SK-N-SH treated with all-trans-retinoic acid at 6 μM for 48 hours (cell line): Measurements from ENCODE around the gene PTPRC.

ENCODE experiments used
- ATAC-seq: fragments of 200-7000 bp; cut with Tn5 transposase; 3 replicates; pipeline ENCODE4 v1.9.1; 2020; ENCODE audit warnings: mild to moderate bottlenecking, moderate library complexity
- ARNTL ChIP-seq: fragments of 450-650 bp; formaldehyde crosslinking; IDR thresholded peaks from 2 replicates; pipeline ENCODE4 v1.5.0; 2020; ENCODE audit warnings: low read depth, mild to moderate bottlenecking, moderate library complexity, borderline replicate concordance
- CSDC2 ChIP-seq: fragments of 250-450 bp; sonication (Bioruptor Pico); IDR thresholded peaks from 2 replicates; pipeline ENCODE4 v1.5.0; 2020; ENCODE audit warnings: mild to moderate bottlenecking, moderate library complexity
- CSRNP3 ChIP-seq: fragments of 250-450 bp; sonication (Bioruptor Pico); IDR thresholded peaks from 2 replicates; pipeline ENCODE4 v1.5.1; 2021; ENCODE audit warnings: mild to moderate bottlenecking, moderate library complexity
- ESRRG ChIP-seq: fragments of 250-450 bp; sonication (Bioruptor Pico); IDR thresholded peaks from 2 replicates; pipeline ENCODE4 v1.6.1; 2021; ENCODE audit warnings: mild to moderate bottlenecking
- GLIS3 ChIP-seq: fragments of 250-450 bp; sonication (Bioruptor Pico); IDR thresholded peaks from 2 replicates; pipeline ENCODE4 v1.5.0; 2020; ENCODE audit warnings: mild to moderate bottlenecking, moderate library complexity
- ISL1 ChIP-seq: fragments of 250-450 bp; sonication (Bioruptor Pico); IDR thresholded peaks from 2 replicates; pipeline ENCODE4 v2.1.2; 2022; ENCODE audit warnings: mild to moderate bottlenecking, moderate library complexity
- OSR1 ChIP-seq: fragments of 250-450 bp; sonication (Bioruptor Pico); IDR thresholded peaks from 2 replicates; pipeline ENCODE4 v1.8.0; 2022; ENCODE audit warnings: moderate library complexity, mild to moderate bottlenecking, inconsistent platforms
- PPARA ChIP-seq: fragments of 250-450 bp; sonication (Bioruptor Pico); IDR thresholded peaks from 2 replicates; pipeline ENCODE4 v1.5.0; 2020; ENCODE audit warnings: mild to moderate bottlenecking, borderline replicate concordance
- RARB ChIP-seq: fragments of 250-450 bp; sonication (Bioruptor Pico); IDR thresholded peaks from 2 replicates; pipeline ENCODE4 v1.8.0; 2021; ENCODE audit warnings: mild to moderate bottlenecking, moderate library complexity
- SNAI2 ChIP-seq: fragments of 250-450 bp; sonication (Bioruptor Pico); IDR thresholded peaks from 2 replicates; pipeline ENCODE4 v1.5.0; 2020; ENCODE audit warnings: mild to moderate bottlenecking, moderate library complexity
- TCF4 ChIP-seq: fragments of 250-450 bp; sonication (Bioruptor Pico); IDR thresholded peaks from 2 replicates; pipeline ENCODE4 v1.8.0; 2021; ENCODE audit warnings: mild to moderate bottlenecking, moderate library complexity, borderline replicate concordance
- TOX ChIP-seq: fragments of 250-450 bp; sonication (Bioruptor Pico); IDR thresholded peaks from 2 replicates; pipeline ENCODE4 v1.8.0; 2021; ENCODE audit warnings: mild to moderate bottlenecking, moderate library complexity, borderline replicate concordance
- TSHZ2 ChIP-seq: fragments of 250-450 bp; sonication (Bioruptor Pico); IDR thresholded peaks from 2 replicates; pipeline ENCODE4 v1.5.0; 2020; ENCODE audit warnings: mild to moderate bottlenecking, moderate library complexity
- ZC3H10 ChIP-seq: fragments of 250-450 bp; sonication (Bioruptor Pico); IDR thresholded peaks from 2 replicates; pipeline ENCODE4 v1.5.1; 2021; ENCODE audit warnings: mild to moderate bottlenecking, moderate library complexity
- ZFP30 ChIP-seq: fragments of 450-650 bp; formaldehyde crosslinking; IDR thresholded peaks from 2 replicates; pipeline ENCODE4 v1.5.0; 2022; ENCODE audit warnings: mild to moderate bottlenecking, moderate library complexity
- ZNF565 ChIP-seq: fragments of 450-650 bp; formaldehyde crosslinking; conservative IDR thresholded peaks from 2 replicates; pipeline ENCODE4 v1.5.0; 2020; ENCODE audit warnings: low read depth, mild to moderate bottlenecking, moderate library complexity
- ZNF70 ChIP-seq: fragments of 450-650 bp; formaldehyde crosslinking; IDR thresholded peaks from 2 replicates; pipeline ENCODE4 v1.5.0; 2020; ENCODE audit warnings: mild to moderate bottlenecking, moderate library complexity
- ZNF8 ChIP-seq: fragments of 450-650 bp; formaldehyde crosslinking; IDR thresholded peaks from 2 replicates; pipeline ENCODE4 v1.5.0; 2020; ENCODE audit warnings: mild to moderate bottlenecking, moderate library complexity
- TF ChIP-seq, protein P1 (sequence below): fragments of 250-450 bp; sonication (Bioruptor Pico); IDR thresholded peaks from 2 replicates; pipeline ENCODE4 v1.8.0; 2021; ENCODE audit warnings: low read depth, mild to moderate bottlenecking, moderate library complexity, borderline replicate concordance
- TF ChIP-seq, protein P2 (sequence below): fragments of 250-450 bp; sonication (Bioruptor Pico); IDR thresholded peaks from 2 replicates; pipeline ENCODE4 v1.8.0; 2020; ENCODE audit warnings: mild to moderate bottlenecking, moderate library complexity, borderline replicate concordance
- TF ChIP-seq, protein P3 (sequence below): fragments of 250-450 bp; sonication (Bioruptor Pico); IDR thresholded peaks from 2 replicates; pipeline ENCODE4 v1.5.1; 2020; ENCODE audit warnings: low read depth, mild to moderate bottlenecking, moderate library complexity

The PTPRC gene

GRCh38 chr1:198667186-198667585 lies 28.3 kb downstream of the PTPRC start:
- no peak for TF ChIP-seq ZNF8 (CRISPR knock-in tag)
- 0 out of 2 replicates have a peak, but pooled peaks have one; percentile 12 for TF ChIP-seq TOX (CRISPR knock-in tag)
- no peak for TF ChIP-seq ZFP30 (CRISPR knock-in tag)
- TF ChIP-seq ZC3H10 (CRISPR knock-in tag), result 0 out of 2 replicates have a peak, but pooled peaks have one; percentile 25
- no peak for TF ChIP-seq OSR1 (CRISPR knock-in tag)
- TF ChIP-seq, protein P1, sequence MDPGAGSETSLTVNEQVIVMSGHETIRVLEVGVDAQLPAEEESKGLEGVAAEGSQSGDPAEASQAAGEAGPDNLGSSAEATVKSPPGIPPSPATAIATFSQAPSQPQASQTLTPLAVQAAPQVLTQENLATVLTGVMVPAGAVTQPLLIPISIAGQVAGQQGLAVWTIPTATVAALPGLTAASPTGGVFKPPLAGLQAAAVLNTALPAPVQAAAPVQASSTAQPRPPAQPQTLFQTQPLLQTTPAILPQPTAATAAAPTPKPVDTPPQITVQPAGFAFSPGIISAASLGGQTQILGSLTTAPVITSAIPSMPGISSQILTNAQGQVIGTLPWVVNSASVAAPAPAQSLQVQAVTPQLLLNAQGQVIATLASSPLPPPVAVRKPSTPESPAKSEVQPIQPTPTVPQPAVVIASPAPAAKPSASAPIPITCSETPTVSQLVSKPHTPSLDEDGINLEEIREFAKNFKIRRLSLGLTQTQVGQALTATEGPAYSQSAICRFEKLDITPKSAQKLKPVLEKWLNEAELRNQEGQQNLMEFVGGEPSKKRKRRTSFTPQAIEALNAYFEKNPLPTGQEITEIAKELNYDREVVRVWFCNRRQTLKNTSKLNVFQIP, result no peak
- ATAC-seq, result peak; percentile 14

DNA sequence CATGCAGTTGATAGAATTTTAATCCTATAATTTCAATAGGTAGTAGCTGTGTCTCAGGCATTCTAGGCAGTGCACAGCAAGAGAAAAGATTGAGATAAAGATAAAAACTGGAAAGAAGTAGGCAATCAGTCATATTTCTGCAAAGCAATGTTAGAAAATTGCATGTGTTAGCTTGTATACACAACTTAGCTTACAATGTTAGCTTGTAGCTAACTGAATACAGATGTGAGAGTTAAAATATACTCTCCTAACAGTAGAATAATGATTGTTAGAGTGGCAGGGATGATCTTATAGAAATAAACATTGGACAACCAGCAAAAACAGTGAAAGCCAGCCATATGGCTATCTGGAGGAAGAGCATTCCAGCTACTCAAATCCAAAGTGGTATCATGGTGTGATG lies 29.0 kb downstream of the PTPRC start:
- TF ChIP-seq OSR1 (CRISPR knock-in tag), result no peak
- peak; percentile 56 for ATAC-seq

- no peak for TF ChIP-seq TCF4 (CRISPR knock-in tag)
- TF ChIP-seq OSR1 (CRISPR knock-in tag), result no peak
- no peak for TF ChIP-seq ESRRG (CRISPR knock-in tag)
- TF ChIP-seq ARNTL (CRISPR knock-in tag), result no peak
- ATAC-seq, result peak; percentile 91
Measured at GRCh38 chr1:198669023-198669698, 30.3 kb downstream of the PTPRC start.

DNA sequence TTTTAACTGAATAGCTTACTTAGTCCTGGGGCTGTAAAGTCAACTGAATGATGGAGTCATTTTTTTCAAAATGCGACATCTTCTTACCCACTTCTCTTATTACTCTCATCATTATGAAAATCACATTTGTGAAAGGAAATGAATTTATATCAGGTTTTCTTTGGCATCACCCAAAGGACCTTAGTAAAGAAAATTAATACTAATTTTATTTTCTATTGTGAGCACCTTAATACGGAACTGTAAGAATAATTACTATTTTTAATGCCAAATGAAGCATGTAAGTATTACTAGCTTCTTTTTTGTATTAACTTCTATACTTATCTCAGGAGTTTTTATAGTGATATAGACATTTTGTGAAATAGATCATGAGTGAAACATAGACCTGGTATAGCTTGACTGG lies 30.9 kb downstream of the PTPRC start:
- no peak for ATAC-seq

More for the DNA sequence above, 30.9 kb downstream of the PTPRC start:
- TF ChIP-seq, protein P2, sequence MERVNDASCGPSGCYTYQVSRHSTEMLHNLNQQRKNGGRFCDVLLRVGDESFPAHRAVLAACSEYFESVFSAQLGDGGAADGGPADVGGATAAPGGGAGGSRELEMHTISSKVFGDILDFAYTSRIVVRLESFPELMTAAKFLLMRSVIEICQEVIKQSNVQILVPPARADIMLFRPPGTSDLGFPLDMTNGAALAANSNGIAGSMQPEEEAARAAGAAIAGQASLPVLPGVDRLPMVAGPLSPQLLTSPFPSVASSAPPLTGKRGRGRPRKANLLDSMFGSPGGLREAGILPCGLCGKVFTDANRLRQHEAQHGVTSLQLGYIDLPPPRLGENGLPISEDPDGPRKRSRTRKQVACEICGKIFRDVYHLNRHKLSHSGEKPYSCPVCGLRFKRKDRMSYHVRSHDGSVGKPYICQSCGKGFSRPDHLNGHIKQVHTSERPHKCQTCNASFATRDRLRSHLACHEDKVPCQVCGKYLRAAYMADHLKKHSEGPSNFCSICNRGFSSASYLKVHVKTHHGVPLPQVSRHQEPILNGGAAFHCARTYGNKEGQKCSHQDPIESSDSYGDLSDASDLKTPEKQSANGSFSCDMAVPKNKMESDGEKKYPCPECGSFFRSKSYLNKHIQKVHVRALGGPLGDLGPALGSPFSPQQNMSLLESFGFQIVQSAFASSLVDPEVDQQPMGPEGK (CRISPR knock-in tag), result no peak
- no peak for TF ChIP-seq ZNF70 (CRISPR knock-in tag)
- no peak for TF ChIP-seq TCF4 (CRISPR knock-in tag)
- TF ChIP-seq ISL1, result no peak
- no peak for TF ChIP-seq CSRNP3 (CRISPR knock-in tag)
- no peak for TF ChIP-seq ESRRG (CRISPR knock-in tag)
- TF ChIP-seq ZNF8 (CRISPR knock-in tag), result no peak
- TF ChIP-seq, protein P1, result no peak
- no peak for TF ChIP-seq RARB (CRISPR knock-in tag)
- no peak for TF ChIP-seq ARNTL (CRISPR knock-in tag)
- TF ChIP-seq TOX (CRISPR knock-in tag), result no peak
- TF ChIP-seq, protein P3, sequence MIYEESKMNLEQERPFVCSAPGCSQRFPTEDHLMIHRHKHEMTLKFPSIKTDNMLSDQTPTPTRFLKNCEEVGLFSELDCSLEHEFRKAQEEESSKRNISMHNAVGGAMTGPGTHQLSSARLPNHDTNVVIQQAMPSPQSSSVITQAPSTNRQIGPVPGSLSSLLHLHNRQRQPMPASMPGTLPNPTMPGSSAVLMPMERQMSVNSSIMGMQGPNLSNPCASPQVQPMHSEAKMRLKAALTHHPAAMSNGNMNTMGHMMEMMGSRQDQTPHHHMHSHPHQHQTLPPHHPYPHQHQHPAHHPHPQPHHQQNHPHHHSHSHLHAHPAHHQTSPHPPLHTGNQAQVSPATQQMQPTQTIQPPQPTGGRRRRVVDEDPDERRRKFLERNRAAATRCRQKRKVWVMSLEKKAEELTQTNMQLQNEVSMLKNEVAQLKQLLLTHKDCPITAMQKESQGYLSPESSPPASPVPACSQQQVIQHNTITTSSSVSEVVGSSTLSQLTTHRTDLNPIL (CRISPR knock-in tag), result no peak
- TF ChIP-seq GLIS3, result no peak
- no peak for TF ChIP-seq PPARA (CRISPR knock-in tag)
- no peak for TF ChIP-seq SNAI2 (CRISPR knock-in tag)
- TF ChIP-seq OSR1 (CRISPR knock-in tag), result no peak
- no peak for TF ChIP-seq ZNF565
- TF ChIP-seq TSHZ2 (CRISPR knock-in tag), result no peak
- TF ChIP-seq ZFP30 (CRISPR knock-in tag), result no peak
- no peak for TF ChIP-seq CSDC2 (CRISPR knock-in tag)
